WTC11 (cell line): Measurements from ENCODE around the gene ZNF18. TPM values are rescaled to one million over a fixed set of nuclear protein-coding genes. Genes with fewer than 3 reads are reported as not detected.

Experiments used
- ATAC-seq: fragments of 200-7000 bp; cut with Tn5 transposase; 2 replicates; pipeline ENCODE4 v1.10.0; 2021; ENCODE audit warnings: mild to moderate bottlenecking, moderate library complexity
- CTCF ChIA-PET: fragments of 300-600 bp; sonication (Branson Sonifier 250); formaldehyde crosslinking; loops from one replicate; lab custom pipeline; 2021; ENCODE audit warnings: antibody characterized with exemption; lab: Charles Lee
- POLR2A ChIA-PET: fragments of 350-600 bp; sonication (Branson Sonifier 250); formaldehyde crosslinking; loops from one replicate; lab custom pipeline; 2021; ENCODE audit warnings: antibody characterized with exemption; lab: Charles Lee
- DNase-seq: peaks from one replicate; pipeline ENCODE4 v3.0.0; 2021; ENCODE audit warnings: low spot score
- H3K27ac Mint-ChIP-seq: 2 replicates; pipeline ENCODE4 v1.8.0; 2021; ENCODE audit warnings: mixed read lengths
- H3K27me3 Mint-ChIP-seq: 2 replicates; pipeline ENCODE4 v1.8.0; 2021; ENCODE audit warnings: low read depth, mild to moderate bottlenecking, moderate library complexity, mixed read lengths
- H3K36me3 Mint-ChIP-seq: 2 replicates; pipeline ENCODE4 v1.8.0; 2021; ENCODE audit warnings: mixed read lengths
- H3K4me1 Mint-ChIP-seq: 2 replicates; pipeline ENCODE4 v1.8.0; 2022; ENCODE audit warnings: mixed read lengths
- H3K4me3 Mint-ChIP-seq: 2 replicates; pipeline ENCODE4 v1.8.0; 2021; ENCODE audit warnings: mild to moderate bottlenecking, moderate library complexity, mixed read lengths
- H3K9me3 Mint-ChIP-seq: 2 replicates; pipeline ENCODE4 v1.8.0; 2021; ENCODE audit warnings: mixed read lengths
- AR ChIP-seq: fragments of 250-450 bp; sonication (Bioruptor Pico); IDR thresholded peaks from 2 replicates; pipeline ENCODE4 v1.9.0; 2021; ENCODE audit warnings: mild to moderate bottlenecking
- ATF1 ChIP-seq: sonication (generic); formaldehyde crosslinking; IDR thresholded peaks from 2 replicates; pipeline ENCODE4 v1.8.1; 2023; ENCODE audit warnings: mild to moderate bottlenecking, moderate library complexity, missing genetic modification reagents
- CBFB ChIP-seq: sonication (generic); formaldehyde crosslinking; IDR thresholded peaks from 2 replicates; pipeline ENCODE4 v1.8.1; 2022; ENCODE audit warnings: mild to moderate bottlenecking, low read depth, missing genetic modification reagents
- CREB1 ChIP-seq: sonication (generic); formaldehyde crosslinking; IDR thresholded peaks from 2 replicates; pipeline ENCODE4 v1.8.0; 2023; ENCODE audit warnings: mild to moderate bottlenecking, missing genetic modification reagents
- CREM ChIP-seq: sonication (generic); formaldehyde crosslinking; IDR thresholded peaks from 2 replicates; pipeline ENCODE4 v1.8.1; 2022; ENCODE audit warnings: mild to moderate bottlenecking, missing genetic modification reagents, moderate library complexity
- E2F5 ChIP-seq: sonication (generic); formaldehyde crosslinking; IDR thresholded peaks from 2 replicates; pipeline ENCODE4 v1.8.1; 2022; ENCODE audit warnings: mild to moderate bottlenecking, moderate library complexity, missing genetic modification reagents
- ETV6 ChIP-seq: sonication (generic); formaldehyde crosslinking; IDR thresholded peaks from 2 replicates; pipeline ENCODE4 v1.8.1; 2022; ENCODE audit warnings: mild to moderate bottlenecking, missing genetic modification reagents
- FOXJ3 ChIP-seq: sonication (generic); formaldehyde crosslinking; IDR thresholded peaks from 2 replicates; pipeline ENCODE4 v1.9.0; 2021; ENCODE audit warnings: missing genetic modification reagents, mild to moderate bottlenecking, borderline replicate concordance
- FOXP1 ChIP-seq: sonication (generic); formaldehyde crosslinking; IDR thresholded peaks from 2 replicates; pipeline ENCODE4 v1.8.0; 2022; ENCODE audit warnings: missing genetic modification reagents, mild to moderate bottlenecking, moderate library complexity, borderline replicate concordance
- GABPB1 ChIP-seq: sonication (generic); formaldehyde crosslinking; IDR thresholded peaks from 2 replicates; pipeline ENCODE4 v1.8.1; 2023; ENCODE audit warnings: mild to moderate bottlenecking, missing genetic modification reagents
- MLX ChIP-seq: sonication (generic); formaldehyde crosslinking; IDR thresholded peaks from 2 replicates; pipeline ENCODE4 v1.8.1; 2023; ENCODE audit warnings: mild to moderate bottlenecking, missing genetic modification reagents, moderate library complexity
- MXD4 ChIP-seq: fragments of 250-450 bp; sonication (Bioruptor Pico); IDR thresholded peaks from 2 replicates; pipeline ENCODE4 v1.8.0; 2021; ENCODE audit warnings: mild to moderate bottlenecking, moderate library complexity, borderline replicate concordance
- OVOL2 ChIP-seq: fragments of 250-450 bp; sonication (Bioruptor Pico); IDR thresholded peaks from 2 replicates; pipeline ENCODE4 v1.9.0; 2021; ENCODE audit warnings: mild to moderate bottlenecking, borderline replicate concordance
- SMAD4 ChIP-seq: sonication (generic); formaldehyde crosslinking; IDR thresholded peaks from 2 replicates; pipeline ENCODE4 v1.8.0; 2022; ENCODE audit warnings: mild to moderate bottlenecking, missing genetic modification reagents
- SP1 ChIP-seq: sonication (generic); formaldehyde crosslinking; conservative IDR thresholded peaks from 2 replicates; pipeline ENCODE4 v1.8.1; 2022; ENCODE audit warnings: missing genetic modification reagents
- TP53 ChIP-seq: sonication (generic); formaldehyde crosslinking; IDR thresholded peaks from 2 replicates; pipeline ENCODE4 v1.8.1; 2023; ENCODE audit warnings: mild to moderate bottlenecking, missing genetic modification reagents
- USF2 ChIP-seq: sonication (generic); formaldehyde crosslinking; IDR thresholded peaks from 2 replicates; pipeline ENCODE4 v1.8.1; 2023; ENCODE audit warnings: mild to moderate bottlenecking, missing genetic modification reagents, moderate library complexity
- ZBTB43 ChIP-seq: sonication (generic); formaldehyde crosslinking; IDR thresholded peaks from 2 replicates; pipeline ENCODE4 v1.8.1; 2023; ENCODE audit warnings: mild to moderate bottlenecking, missing genetic modification reagents
- ZNF121 ChIP-seq: sonication (generic); formaldehyde crosslinking; IDR thresholded peaks from 2 replicates; pipeline ENCODE4 v1.8.0; 2023; ENCODE audit warnings: missing genetic modification reagents
- ZNF138 ChIP-seq: sonication (generic); formaldehyde crosslinking; conservative IDR thresholded peaks from 2 replicates; pipeline ENCODE4 v1.8.1; 2022; ENCODE audit warnings: mild to moderate bottlenecking, moderate library complexity, missing genetic modification reagents
- ZNF232 ChIP-seq: sonication (generic); formaldehyde crosslinking; IDR thresholded peaks from 2 replicates; pipeline ENCODE4 v1.8.0; 2022; ENCODE audit warnings: mild to moderate bottlenecking, missing genetic modification reagents
- ZNF263 ChIP-seq: sonication (generic); formaldehyde crosslinking; IDR thresholded peaks from 2 replicates; pipeline ENCODE4 v1.8.1; 2022; ENCODE audit warnings: low read depth, mild to moderate bottlenecking, moderate library complexity, missing genetic modification reagents
- ZNF317 ChIP-seq: sonication (generic); formaldehyde crosslinking; IDR thresholded peaks from 2 replicates; pipeline ENCODE4 v1.8.1; 2023; ENCODE audit warnings: low read depth, mild to moderate bottlenecking, moderate library complexity, missing genetic modification reagents, borderline replicate concordance
- ZNF416 ChIP-seq: fragments of 250-450 bp; sonication (Bioruptor Pico); IDR thresholded peaks from 2 replicates; pipeline ENCODE4 v1.9.0; 2021; ENCODE audit warnings: mild to moderate bottlenecking, inconsistent platforms
- ZNF512 ChIP-seq: sonication (generic); formaldehyde crosslinking; IDR thresholded peaks from 2 replicates; pipeline ENCODE4 v1.8.1; 2022; ENCODE audit warnings: missing genetic modification reagents, borderline replicate concordance
- total RNA-seq: library from RNA; stranded (reverse); gene quantifications from 3 replicates; pipeline ENCODE4 v1.2.3, GENCODE V29; 2021
- TF ChIP-seq, protein P1 (sequence below): fragments of 250-450 bp; sonication (Bioruptor Pico); IDR thresholded peaks from 2 replicates; pipeline ENCODE4 v1.9.0; 2021; ENCODE audit warnings: mild to moderate bottlenecking

ZNF18 gene
- total RNA-seq, 1 experiment from 2014 or later = 13.3 TPM

DNA sequence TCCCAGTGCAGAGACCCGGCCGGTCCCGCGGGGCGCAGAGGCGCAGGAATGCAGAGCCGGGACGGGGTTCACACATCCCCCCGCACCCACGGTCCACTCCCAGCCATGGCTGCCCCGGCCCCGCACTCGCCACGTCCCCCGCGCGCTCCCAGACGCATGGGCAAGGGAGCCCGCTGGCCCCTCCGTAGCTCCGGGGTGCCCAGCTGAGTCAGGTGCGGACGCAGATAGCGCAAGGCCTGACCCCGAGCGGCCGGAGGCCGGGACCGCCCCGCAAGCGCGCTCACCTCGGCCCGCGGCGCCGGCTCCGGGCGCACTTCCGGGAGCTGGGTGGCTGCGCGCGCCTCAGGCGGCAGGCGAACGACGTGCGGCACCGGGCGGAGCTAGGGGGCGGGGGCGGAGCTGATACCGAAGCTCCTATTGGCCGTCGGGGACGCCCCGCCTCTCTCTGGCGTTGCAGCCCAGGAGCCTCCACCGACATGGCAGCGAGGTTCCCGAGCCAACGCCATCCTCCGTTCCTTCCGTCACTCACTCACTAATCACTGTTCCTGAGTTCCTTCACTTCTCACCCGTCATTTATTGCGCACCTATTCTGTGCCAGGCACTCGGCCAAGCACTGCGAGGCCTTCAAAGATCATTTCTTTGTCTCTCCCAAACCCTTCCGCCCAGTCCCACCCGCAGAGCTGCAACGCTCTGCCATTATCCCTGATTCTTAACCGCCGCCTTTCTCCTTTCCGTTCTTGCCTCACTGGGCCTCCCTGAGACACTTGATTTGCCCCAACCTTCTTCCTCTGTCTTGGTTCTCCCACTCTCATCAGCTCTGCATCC is at the start of gene ZNF18 (continued):
- TF ChIP-seq AR = no peak
- no peak; the same call in 1 of the 2 replicates for TF ChIP-seq OVOL2 (CRISPR knock-in tag)
- peak; percentile 56; the same call in 1 of the 2 replicates for TF ChIP-seq CREM
- TF ChIP-seq SMAD4 (CRISPR knock-in tag) = no peak
- TF ChIP-seq E2F5 = peak; percentile 94
- no peak for TF ChIP-seq ZNF317 (CRISPR knock-in tag)
- no peak for TF ChIP-seq MXD4 (CRISPR knock-in tag)
- TF ChIP-seq ZNF416 (CRISPR knock-in tag) = no peak
- peak; percentile 69; the same call in 1 of the 2 replicates for TF ChIP-seq FOXP1 (CRISPR knock-in tag)
- TF ChIP-seq ZNF138 (CRISPR knock-in tag) = no peak
- TF ChIP-seq USF2 (CRISPR knock-in tag) = peak; percentile 30; the same call in 1 of the 2 replicates
- 0 out of 2 replicates have a peak, but pooled peaks have one; percentile 10 for TF ChIP-seq ZNF232
- TF ChIP-seq ETV6 (CRISPR knock-in tag) = peak; percentile 85; the same call in 1 of the 2 replicates
- no peak for TF ChIP-seq FOXJ3 (CRISPR knock-in tag)
- TF ChIP-seq ATF1 (CRISPR knock-in tag) = 0 out of 2 replicates have a peak, but pooled peaks have one; percentile 22
- no peak for TF ChIP-seq CBFB (CRISPR knock-in tag)
- TF ChIP-seq ZBTB43 (CRISPR knock-in tag) = 0 out of 2 replicates have a peak, but pooled peaks have one; percentile 65
- TF ChIP-seq SP1 (CRISPR knock-in tag) = peak; percentile 93
- peak; percentile 61; the same call in 1 of the 2 replicates for TF ChIP-seq GABPB1

DNA sequence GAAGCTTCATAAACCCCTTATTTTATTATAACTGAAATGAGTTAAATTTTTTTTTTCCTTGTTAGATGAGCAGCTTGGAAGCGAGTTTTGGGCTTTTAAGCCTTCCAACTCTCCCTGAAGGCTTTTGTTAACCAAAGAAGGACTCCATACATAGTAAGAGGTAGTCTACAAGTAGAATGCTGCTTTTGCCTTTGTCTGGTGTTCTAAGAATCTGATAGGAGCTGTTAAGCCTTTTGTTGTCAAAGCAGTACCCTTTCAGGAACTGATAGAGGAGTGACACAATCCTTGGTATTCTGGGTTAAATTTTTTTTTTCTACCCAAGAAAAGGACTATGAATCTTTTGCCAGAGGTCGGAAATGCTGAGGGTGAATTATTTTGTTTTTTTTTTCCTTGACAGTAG is 49.5 kb upstream of the ZNF18 start:
- DNase-seq = no peak
- Mint-ChIP-seq H3K27ac (peak overlapping the region; percentile 73; the same call in 1 of the 2 replicates), H3K4me3 (peak overlapping the region; percentile 19), H3K36me3 (no peaks in the 10 kb centered on the region), H3K4me1 (peaks cover 59% of the 10 kb centered on the region), H3K27me3 (no peaks in the 10 kb centered on the region), H3K9me3 (no peaks in the 10 kb centered on the region)
- TF ChIP-seq CREB1 (CRISPR knock-in tag) = no peak
- TF ChIP-seq ZNF512 (CRISPR knock-in tag) = no peak
- TF ChIP-seq, protein P1, sequence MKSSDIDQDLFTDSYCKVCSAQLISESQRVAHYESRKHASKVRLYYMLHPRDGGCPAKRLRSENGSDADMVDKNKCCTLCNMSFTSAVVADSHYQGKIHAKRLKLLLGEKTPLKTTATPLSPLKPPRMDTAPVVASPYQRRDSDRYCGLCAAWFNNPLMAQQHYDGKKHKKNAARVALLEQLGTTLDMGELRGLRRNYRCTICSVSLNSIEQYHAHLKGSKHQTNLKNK = 0 out of 2 replicates have a peak, but pooled peaks have one; percentile 56
- TF ChIP-seq ZNF263 (CRISPR knock-in tag) = no peak
- no peak for TF ChIP-seq TP53 (CRISPR knock-in tag)
- TF ChIP-seq ZNF121 = no peak
- TF ChIP-seq MLX (CRISPR knock-in tag) = no peak
- ATAC-seq = peak; percentile 85
- POLR2A ChIA-PET = interaction anchor here (0.7 to 1.1 kb wide), 3 partner anchors 27 to 55 kb away, joined by 4 to 5 read pairs (median 4); partner anchors contain the start of genes MAP2K4 and ZNF18
- CTCF ChIA-PET = interaction anchor here (0.6 to 0.7 kb wide), 2 partner anchors 49 to 1576 kb away, joined by 3 read pairs; partner anchors contain the start of gene ZNF18
